Right atrium auricular region (tissue), 2 donors: ENCODE measurements around the gene SMG7. TPM values are rescaled to one million over a fixed set of nuclear protein-coding genes. Genes with fewer than 3 reads are reported as not detected.

Source experiments
- DNase-seq: peaks from one replicate; pipeline ENCODE4 v3.0.0-alpha.2; 2019; ENCODE audit warnings: low spot score
- H3K27ac ChIP-seq, 2 donors: fragments of 200-600 bp; sonication (generic); 1 replicate in 1 of 2; 2 replicates in 1 of 2; pipeline ENCODE4 v1.5.1; 2016 to 2019
- H3K27me3 ChIP-seq, 2 donors: fragments of 200-600 bp; sonication (generic); one replicate each; pipeline versions ENCODE4 v1.5.1 to v1.6.0; 2017 to 2019
- H3K36me3 ChIP-seq: fragments of 200-600 bp; sonication (generic); one replicate; pipeline ENCODE4 v1.5.1; 2016
- H3K4me1 ChIP-seq, 2 donors: fragments of 200-600 bp; sonication (generic); one replicate each; pipeline versions ENCODE4 v1.5.1 to v1.6.0; 2017 to 2019
- H3K4me3 ChIP-seq, 2 donors: fragments of 200-600 bp; sonication (generic); 1 replicate in 1 of 2; 2 replicates in 1 of 2; pipeline ENCODE4 v1.5.1; 2017 to 2019; ENCODE audit warnings: mild to moderate bottlenecking in 1 of 2, moderate library complexity in 1 of 2
- H3K9me3 ChIP-seq, 2 donors: fragments of 200-600 bp; sonication (generic); one replicate each; pipeline ENCODE4 v1.5.1; 2019
- CTCF ChIP-seq, 2 donors: fragments of 200-600 bp; sonication (generic); IDR thresholded peaks; one replicate each; pipeline ENCODE4 v1.5.1; 2019; ENCODE audit warnings: antibody characterized with exemption in 2 of 2
- total RNA-seq, 2 donors: library from RNA; depleted of rRNA; stranded (reverse); fragments of >200 nt; gene quantifications; one replicate each; pipeline ENCODE4 v1.1.0, GENCODE V29; 2016

The SMG7 gene
- total RNA-seq, 2 donors from 2014 or later = 42.0 to 43.6 TPM

GRCh38 chr1:183505454-183506089 is 33.3 kb downstream of the SMG7 start:
- no peak for TF ChIP-seq CTCF (IDR thresholded peaks at IDR 0.05)
- Histone ChIP-seq H3K27me3 (no peaks in the 10 kb centered on the region), H3K4me3 (no peak overlapping the region), H3K9me3 (no peaks in the 10 kb centered on the region), H3K4me1 (peaks cover 0 to 34% of the 10 kb centered on the region in 2 donors), H3K27ac (no peak overlapping the region), H3K36me3 (no peaks in the 10 kb centered on the region)
- no peak for DNase-seq

- no peaks in the 10 kb centered on the region for H3K36me3 ChIP-seq
Observed at GRCh38 chr1:183506561-183506960, 34.3 kb downstream of the SMG7 start.

GRCh38 chr1:183508694-183509093 is 36.4 kb downstream of the SMG7 start:
- Histone ChIP-seq H3K4me3 (no peak overlapping the region), H3K36me3 (no peaks in the 10 kb centered on the region), H3K4me1 (peaks cover 0 to 31% of the 10 kb centered on the region in 2 donors), H3K27me3 (no peaks in the 10 kb centered on the region), H3K27ac (no peak overlapping the region), H3K9me3 (no peaks in the 10 kb centered on the region)
- DNase-seq = no peak
- TF ChIP-seq CTCF (IDR thresholded peaks at IDR 0.05) = no peak

More at GRCh38 chr1:183506561-183506960, 34.3 kb downstream of the SMG7 start:
- no peak for TF ChIP-seq CTCF (IDR thresholded peaks at IDR 0.05)
- no peak for DNase-seq
- Histone ChIP-seq H3K4me3 (no peak overlapping the region), H3K9me3 (no peaks in the 10 kb centered on the region), H3K27me3 (no peaks in the 10 kb centered on the region), H3K4me1 (peaks cover 0 to 28% of the 10 kb centered on the region in 2 donors), H3K27ac (no peak overlapping the region)

GRCh38 chr1:183512450-183512849 is 40.2 kb downstream of the SMG7 start:
- peaks cover 3% of the 10 kb centered on the region for H3K36me3 ChIP-seq
- no peak overlapping the region for H3K4me3 ChIP-seq
- no peaks in the 10 kb centered on the region for H3K27me3 ChIP-seq
- no peak for DNase-seq
- no peaks in the 10 kb centered on the region for H3K9me3 ChIP-seq
- no peak overlapping the region for H3K27ac ChIP-seq
- no peak for TF ChIP-seq CTCF (IDR thresholded peaks at IDR 0.05)
- peaks cover 0 to 18% of the 10 kb centered on the region in 2 donors for H3K4me1 ChIP-seq

- H3K4me1 ChIP-seq = peaks cover 0 to 12% of the 10 kb centered on the region in 2 donors
- no peaks in the 10 kb centered on the region for H3K9me3 ChIP-seq
- H3K27me3 ChIP-seq = no peaks in the 10 kb centered on the region
- H3K27ac ChIP-seq = no peak overlapping the region
- TF ChIP-seq CTCF (IDR thresholded peaks at IDR 0.05) = no peak
- DNase-seq = no peak
- H3K36me3 ChIP-seq = peaks cover 18% of the 10 kb centered on the region
- H3K4me3 ChIP-seq = no peak overlapping the region
Observed at GRCh38 chr1:183514235-183514634, 41.9 kb downstream of the SMG7 start.
